Omental fat pad (tissue), 4 donors: ENCODE data around the gene CHST11. TPM values are rescaled to one million over a fixed set of nuclear protein-coding genes. Genes with fewer than 3 reads are reported as not detected.
A peak's percentile ranks its signal among the peaks of the same experiment; 100 is the strongest.

ENCODE experiments used
- ATAC-seq: fragments of 150-250 bp; one replicate; pipeline ENCODE4 v1.9.1; 2016; ENCODE audit warnings: mild to moderate bottlenecking, moderate library complexity; ENCODE audit not compliant: low FRiP score
- DNase-seq: peaks from one replicate; pipeline ENCODE4 v3.0.0-alpha.2; 2019; ENCODE audit warnings: low spot score
- CTCF ChIP-seq, 3 donors: fragments of 450-650 bp; IDR thresholded peaks; one replicate each; pipeline ENCODE4 v1.5.1; 2016 to 2017; ENCODE audit warnings: antibody characterized with exemption in 3 of 3, mild to moderate bottlenecking in 3 of 3, moderate library complexity in 2 of 3
- total RNA-seq, 4 donors: library from RNA; depleted of rRNA; stranded (reverse); fragments of >200 nt; gene quantifications; one replicate each; pipeline ENCODE4 v1.1.0, GENCODE V29; 2016

CHST11 gene
- total RNA-seq, 4 donors from 2014 or later: 12.2 to 58.6 (median 30.1) TPM

DNA sequence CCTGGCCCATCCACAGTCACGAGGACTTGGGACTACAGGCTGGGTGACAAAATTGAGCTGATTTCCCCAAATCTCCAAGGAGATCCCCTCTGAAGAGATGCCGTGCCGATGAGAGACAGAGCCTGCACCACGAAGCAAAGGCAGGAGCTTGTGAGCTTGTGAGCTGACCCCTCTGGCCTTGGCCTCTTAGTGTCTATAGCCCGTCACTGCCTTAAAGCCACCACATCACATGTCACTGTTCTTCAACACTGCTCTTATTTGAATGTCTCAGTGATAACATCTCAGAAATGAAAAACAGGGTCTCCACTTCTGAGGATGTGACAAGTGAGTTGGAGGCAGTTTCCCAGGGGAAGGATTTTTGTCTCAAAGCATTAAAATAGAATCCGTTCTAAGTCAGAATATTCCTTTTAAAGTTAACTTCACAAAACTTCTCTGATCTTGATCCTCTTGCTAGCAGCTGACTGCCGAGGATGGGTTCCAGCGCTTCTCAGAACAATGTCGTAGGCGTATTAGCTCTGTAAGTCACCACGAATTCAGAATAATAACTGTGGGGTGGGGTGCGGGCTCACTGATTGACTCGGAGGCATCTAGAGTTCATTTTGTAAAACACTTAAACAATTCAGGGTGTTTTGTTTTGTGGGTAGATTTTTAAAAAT, 37.5 kb downstream of the CHST11 start:
- DNase-seq (no peak), ATAC-seq (no peak)
- no peak for TF ChIP-seq CTCF (IDR thresholded peaks at IDR 0.05)

DNA sequence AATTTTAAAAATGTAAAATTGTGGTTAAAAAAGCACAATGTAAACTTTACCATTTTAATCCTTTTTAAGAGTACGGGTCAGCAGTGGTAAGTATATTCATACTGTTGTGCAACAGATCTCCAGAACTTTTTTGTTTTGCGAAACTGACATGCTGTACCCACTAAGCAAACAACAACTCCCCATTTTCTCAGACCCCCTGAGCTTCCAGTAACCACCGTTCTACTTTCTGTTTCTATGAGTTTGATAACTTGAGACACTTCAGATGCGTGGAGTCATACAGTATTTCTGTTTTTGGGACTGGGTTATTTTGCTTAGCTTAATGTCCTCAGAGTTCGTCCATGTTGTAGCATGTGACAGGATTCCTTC, 38.0 kb downstream of the CHST11 start:
- ATAC-seq (no peak), DNase-seq (no peak)
- TF ChIP-seq CTCF (IDR thresholded peaks at IDR 0.05): no peak

- TF ChIP-seq CTCF (IDR thresholded peaks at IDR 0.05): no peak
- ATAC-seq: no peak
- DNase-seq: no peak
Measured at GRCh38 chr12:104495786-104496185, 39.0 kb downstream of the CHST11 start.

DNA sequence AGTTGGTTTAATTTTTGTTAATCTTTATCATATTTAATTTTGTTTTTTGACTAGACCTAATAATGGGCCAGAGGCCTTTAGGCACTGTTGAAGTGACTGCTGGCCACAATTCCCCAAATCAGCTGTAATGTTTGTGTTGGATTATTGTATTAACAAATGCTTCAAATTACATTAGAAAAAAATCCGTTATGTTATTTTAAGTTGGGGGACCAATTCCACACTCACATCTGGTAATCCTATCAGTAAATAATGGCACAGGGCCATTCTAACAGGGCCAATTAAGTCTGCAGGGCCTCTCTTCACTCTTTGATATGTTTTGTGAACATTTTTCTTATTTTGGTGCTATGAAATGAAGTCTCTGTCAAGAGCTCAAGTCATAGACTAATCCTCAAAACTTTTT, 39.6 kb downstream of the CHST11 start:
- DNase-seq (no peak), ATAC-seq (no peak)
- TF ChIP-seq CTCF (IDR thresholded peaks at IDR 0.05): no peak

- no peak for TF ChIP-seq CTCF (IDR thresholded peaks at IDR 0.05)
- ATAC-seq (no peak), DNase-seq (no peak)
Measured at GRCh38 chr12:104498211-104498801, 41.6 kb downstream of the CHST11 start.

- no peak for DNase-seq
- peak; percentile 22 for ATAC-seq
- no peak for TF ChIP-seq CTCF (IDR thresholded peaks at IDR 0.05)
Measured at GRCh38 chr12:104499668-104500332, 43.1 kb downstream of the CHST11 start.

GRCh38 chr12:104501115-104501514, 44.4 kb downstream of the CHST11 start:
- TF ChIP-seq CTCF (IDR thresholded peaks at IDR 0.05): no peak
- no peak for DNase-seq
- ATAC-seq: no peak
